T-helper 2 cell treated with Interferon-gamma antibody and Interleukin-4, amounts not matched to agents 5 μg/mL and 100 μg/mL, for 36 hours (primary cell): Measurements from ENCODE around the gene ARAP1.

ENCODE experiments used
- DNase-seq: peaks from one replicate; pipeline ENCODE4 v3.0.0; 2021; ENCODE audit warnings: low spot score
- H3K27ac Mint-ChIP-seq: one replicate; pipeline ENCODE4 v1.8.0; 2021; ENCODE audit warnings: mild to moderate bottlenecking, mixed read lengths
- H3K27me3 Mint-ChIP-seq: one replicate; pipeline ENCODE4 v1.8.0; 2021; ENCODE audit warnings: low read depth, mixed read lengths
- H3K36me3 Mint-ChIP-seq: one replicate; pipeline ENCODE4 v1.8.0; 2021; ENCODE audit warnings: low read depth, mixed read lengths
- H3K4me1 Mint-ChIP-seq: one replicate; pipeline ENCODE4 v1.8.0; 2021; ENCODE audit warnings: low read depth, mixed read lengths
- H3K4me3 Mint-ChIP-seq: one replicate; pipeline ENCODE4 v1.8.0; 2022; ENCODE audit warnings: mild to moderate bottlenecking, moderate library complexity, mixed read lengths
- H3K9me3 Mint-ChIP-seq: one replicate; pipeline ENCODE4 v1.8.0; 2021; ENCODE audit warnings: mixed read lengths

The ARAP1 gene

DNA sequence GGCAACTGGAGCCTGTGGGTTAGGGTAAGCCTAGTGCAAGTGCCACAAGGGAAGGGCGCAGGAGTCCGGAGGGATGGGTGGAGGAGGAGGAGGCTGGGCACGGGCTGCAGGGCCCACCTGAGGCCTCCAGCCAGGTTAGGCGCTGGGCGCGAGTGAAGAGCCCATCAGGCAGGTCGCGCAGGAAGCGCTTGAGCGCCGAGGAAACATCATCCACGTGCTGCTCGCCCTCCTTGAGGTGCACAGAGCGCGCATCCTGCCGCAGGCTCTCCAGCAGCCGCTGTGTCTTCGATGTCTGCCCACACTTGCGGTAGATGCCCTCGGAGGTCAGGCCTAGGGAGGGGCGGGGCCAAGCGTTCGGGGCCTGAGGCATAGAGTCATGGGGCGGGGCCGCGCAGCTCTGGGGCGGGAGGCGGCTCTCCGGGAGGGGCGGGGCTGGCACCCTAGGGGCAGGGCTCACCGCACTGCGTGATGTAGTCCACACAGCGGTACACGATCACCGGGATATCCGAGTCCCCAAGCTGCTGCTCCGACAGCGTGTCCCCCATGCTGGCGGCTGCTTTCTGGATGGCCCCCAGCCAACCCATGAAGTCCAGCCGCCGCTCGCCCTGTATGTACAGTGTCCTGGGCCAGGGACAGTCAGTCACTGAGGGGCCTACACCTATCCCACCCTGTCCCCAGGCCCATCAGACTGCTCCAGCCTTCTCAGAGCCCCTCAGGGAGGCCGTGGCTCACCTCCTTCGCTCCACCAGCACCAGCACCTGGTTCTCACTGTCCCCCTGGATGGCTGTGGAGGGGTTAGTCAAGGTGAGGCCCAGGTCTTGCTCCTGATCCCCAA lies 55.1 kb downstream of the ARAP1 start:
- H3K27ac Mint-ChIP-seq: no peak overlapping the region
- no peak for DNase-seq
- peaks cover 52% of the 10 kb centered on the region for H3K36me3 Mint-ChIP-seq
- H3K9me3 Mint-ChIP-seq: no peaks in the 10 kb centered on the region
- no peak overlapping the region for H3K4me3 Mint-ChIP-seq
- no peaks in the 10 kb centered on the region for H3K27me3 Mint-ChIP-seq
- H3K4me1 Mint-ChIP-seq: no peaks in the 10 kb centered on the region

DNA sequence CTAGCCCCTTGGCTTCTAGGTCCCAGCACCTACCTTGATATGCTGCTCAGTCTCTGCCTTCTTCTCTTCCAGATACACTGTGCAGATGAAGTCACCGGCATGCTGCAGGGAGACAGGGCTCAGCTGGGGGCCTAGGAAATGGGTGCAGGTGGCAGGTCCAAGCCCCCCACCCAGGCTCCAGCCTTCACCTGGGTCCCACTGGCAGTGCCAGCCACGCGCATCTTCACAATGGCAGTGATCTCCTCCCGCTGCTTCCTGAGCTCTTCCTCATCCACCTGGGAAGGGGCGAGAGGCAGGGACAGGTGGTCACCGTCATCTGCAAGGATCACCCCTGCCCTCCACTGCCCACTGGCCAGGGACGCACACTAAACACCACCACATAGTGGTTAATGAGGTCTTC lies 56.9 kb downstream of the ARAP1 start:
- Mint-ChIP-seq H3K27ac (no peak overlapping the region), H3K4me1 (no peaks in the 10 kb centered on the region), H3K36me3 (peaks cover 48% of the 10 kb centered on the region), H3K9me3 (no peaks in the 10 kb centered on the region), H3K4me3 (no peak overlapping the region), H3K27me3 (no peaks in the 10 kb centered on the region)
- DNase-seq: no peak

DNA sequence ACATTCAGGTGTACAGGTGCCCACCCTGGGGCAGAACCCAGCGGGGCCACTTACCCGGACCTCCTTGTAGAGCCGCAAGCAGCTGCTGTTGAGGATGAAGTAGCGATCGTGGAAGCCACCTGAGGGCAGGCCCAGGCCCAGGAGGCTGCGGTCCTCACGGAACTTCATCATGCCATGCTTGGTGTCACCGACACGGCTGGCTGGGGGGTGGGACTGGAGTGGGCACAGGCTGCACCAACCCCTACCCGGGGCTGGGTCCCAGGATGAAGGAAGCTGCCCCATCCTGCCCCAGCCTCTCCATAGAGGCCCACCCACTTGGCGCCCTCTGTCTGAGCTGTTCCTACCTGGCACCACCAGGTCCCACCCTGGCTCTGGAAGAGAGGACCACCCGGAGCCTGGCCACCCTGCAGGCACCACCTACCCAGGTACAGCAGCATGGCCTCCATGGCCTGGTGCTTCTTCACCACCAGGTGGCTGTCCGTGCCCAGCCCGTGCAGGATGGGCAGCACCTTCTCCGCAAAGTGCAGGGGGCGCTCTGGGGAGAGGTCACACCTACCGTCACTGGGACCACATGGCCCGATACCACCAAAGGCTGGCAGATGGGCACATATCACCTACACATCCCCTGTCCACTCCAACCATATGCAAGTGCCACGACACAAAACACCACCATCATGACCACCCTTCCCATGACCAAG lies 58.8 kb downstream of the ARAP1 start:
- Mint-ChIP-seq H3K27me3 (no peaks in the 10 kb centered on the region), H3K27ac (no peak overlapping the region), H3K36me3 (peaks cover 42% of the 10 kb centered on the region)

DNA sequence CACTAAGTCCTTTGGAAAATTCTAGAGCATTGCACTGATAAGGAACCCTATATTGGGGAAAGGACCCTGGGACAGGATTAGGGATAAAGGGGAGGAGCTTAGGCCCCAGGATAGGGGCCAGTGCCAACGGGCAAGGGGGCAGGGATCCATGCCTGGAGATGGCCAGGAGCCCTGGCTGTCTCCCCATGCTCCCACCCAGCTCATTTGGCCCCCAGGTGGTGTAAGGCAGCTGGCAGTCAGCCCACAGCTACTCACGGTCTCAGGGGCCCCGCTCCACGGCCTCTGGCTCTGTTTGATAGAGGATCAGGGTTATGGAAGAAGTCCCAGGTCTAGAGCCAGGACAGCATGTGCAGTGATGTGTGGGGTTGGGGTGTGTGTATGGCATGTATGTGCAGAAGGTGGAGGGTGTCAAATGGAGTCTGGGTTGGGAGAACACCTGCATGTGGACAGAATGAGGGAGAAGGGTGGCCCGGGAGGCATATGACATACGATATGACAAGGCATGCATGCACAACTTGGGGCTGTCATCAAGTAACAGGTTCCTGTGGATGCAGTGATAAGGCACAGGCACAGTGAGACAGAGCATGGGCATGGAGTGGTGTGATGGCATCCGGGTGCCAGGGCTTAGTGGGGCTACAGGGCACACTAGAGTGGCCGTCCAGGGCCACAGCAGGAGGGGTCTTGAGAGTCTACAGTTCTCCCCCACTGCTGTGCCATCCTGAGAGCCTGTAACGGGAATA lies 59.5 kb downstream of the ARAP1 start:
- Mint-ChIP-seq H3K27me3 (no peaks in the 10 kb centered on the region), H3K9me3 (no peaks in the 10 kb centered on the region), H3K36me3 (peaks cover 44% of the 10 kb centered on the region), H3K4me1 (no peaks in the 10 kb centered on the region), H3K4me3 (no peak overlapping the region), H3K27ac (no peak overlapping the region)
- DNase-seq: no peak

More for the DNA sequence above, 58.8 kb downstream of the ARAP1 start:
- no peaks in the 10 kb centered on the region for H3K4me1 Mint-ChIP-seq
- no peaks in the 10 kb centered on the region for H3K9me3 Mint-ChIP-seq
- H3K4me3 Mint-ChIP-seq: no peak overlapping the region
- DNase-seq: no peak

DNA sequence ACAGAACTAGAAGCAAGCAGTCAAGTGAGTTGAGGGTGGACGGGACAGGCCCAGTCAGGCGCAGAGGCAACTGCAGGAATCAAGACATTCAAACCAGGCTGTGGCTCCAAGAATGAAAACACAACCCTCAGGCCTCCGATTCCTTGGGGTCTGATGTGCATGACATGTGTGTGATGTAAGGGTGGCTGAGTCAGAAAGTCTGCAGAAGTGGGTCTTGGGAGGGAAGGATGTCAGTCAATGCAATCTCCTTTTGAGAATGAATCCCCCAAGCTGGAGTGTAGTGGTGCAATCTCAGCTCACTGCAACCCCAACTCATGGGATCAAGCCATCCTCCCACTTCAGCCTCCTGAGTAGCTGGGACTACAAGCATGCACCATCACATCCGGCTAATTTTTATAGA lies 62.0 kb downstream of the ARAP1 start:
- Mint-ChIP-seq H3K4me3 (no peak overlapping the region), H3K36me3 (peaks cover 44% of the 10 kb centered on the region), H3K27me3 (no peaks in the 10 kb centered on the region), H3K27ac (no peak overlapping the region), H3K4me1 (peaks cover 20% of the 10 kb centered on the region), H3K9me3 (no peaks in the 10 kb centered on the region)
- DNase-seq: no peak

DNA sequence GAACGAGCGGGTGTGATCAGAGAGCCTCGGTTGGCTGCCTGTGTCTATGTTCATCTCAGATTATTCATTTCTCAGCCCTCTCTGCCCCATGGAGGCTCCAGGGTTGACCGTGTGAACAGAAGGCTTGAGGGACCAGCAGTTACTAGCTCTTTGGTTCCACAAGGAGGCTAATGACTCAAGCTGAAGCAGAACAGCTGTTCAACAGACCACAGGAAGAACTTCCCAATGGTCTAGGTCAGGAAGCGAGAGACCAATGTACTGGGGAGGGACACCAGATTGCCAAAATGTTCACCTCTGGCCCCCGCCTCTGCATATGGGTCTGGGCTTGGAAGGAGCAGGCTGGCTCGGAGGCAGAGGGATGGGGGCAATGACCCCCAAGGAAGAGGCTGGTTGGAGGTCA lies 63.3 kb downstream of the ARAP1 start:
- Mint-ChIP-seq H3K36me3 (peaks cover 35% of the 10 kb centered on the region), H3K4me3 (no peak overlapping the region), H3K4me1 (peaks cover 21% of the 10 kb centered on the region), H3K27me3 (no peaks in the 10 kb centered on the region), H3K27ac (no peak overlapping the region), H3K9me3 (no peaks in the 10 kb centered on the region)
- DNase-seq: no peak

DNA sequence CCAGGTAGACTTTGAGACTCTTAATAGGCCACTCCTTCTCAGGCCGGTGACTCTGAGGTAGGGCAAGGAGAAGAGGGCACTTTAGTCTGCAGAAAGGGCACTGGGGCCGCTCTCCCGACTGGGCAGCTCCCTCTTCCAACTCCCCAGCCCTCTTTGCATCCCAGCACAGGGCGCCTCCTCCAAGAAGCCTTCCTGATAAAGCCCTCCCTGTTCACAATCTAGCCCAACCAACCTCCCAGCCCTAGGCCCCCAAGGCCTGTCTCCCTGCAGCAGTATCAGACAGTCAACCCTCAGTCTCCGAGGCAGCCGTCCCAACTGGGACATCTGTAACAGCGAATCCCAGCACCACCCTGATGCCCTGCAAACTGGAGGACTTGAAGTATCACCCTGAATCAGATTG lies 63.7 kb downstream of the ARAP1 start:
- peaks cover 21% of the 10 kb centered on the region for H3K4me1 Mint-ChIP-seq
- peaks cover 36% of the 10 kb centered on the region for H3K36me3 Mint-ChIP-seq
- no peaks in the 10 kb centered on the region for H3K9me3 Mint-ChIP-seq

DNA sequence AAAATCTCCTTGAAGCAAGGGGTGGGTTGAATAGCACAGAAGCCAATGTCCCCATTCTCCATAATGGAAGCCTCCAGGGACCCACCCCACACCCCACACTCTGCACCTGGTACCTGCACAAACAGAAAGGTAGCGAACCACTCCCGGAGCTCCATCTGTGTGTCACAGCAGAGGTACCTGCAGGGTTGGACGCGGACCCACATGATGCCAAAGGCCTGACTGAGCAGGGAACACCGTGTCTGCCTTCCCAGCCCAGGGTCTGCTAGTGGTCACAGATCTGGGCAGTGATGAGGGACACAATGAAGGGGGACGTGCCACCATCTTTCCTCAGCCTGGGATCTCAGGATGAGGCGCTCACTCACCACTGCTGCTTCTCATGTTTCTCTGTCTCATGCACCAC lies 64.9 kb downstream of the ARAP1 start:
- Mint-ChIP-seq H3K4me1 (peaks cover 22% of the 10 kb centered on the region), H3K4me3 (no peak overlapping the region), H3K27me3 (no peaks in the 10 kb centered on the region), H3K36me3 (peaks cover 31% of the 10 kb centered on the region), H3K9me3 (no peaks in the 10 kb centered on the region), H3K27ac (no peak overlapping the region)
- DNase-seq: no peak

More for the DNA sequence above, 63.7 kb downstream of the ARAP1 start:
- no peak for DNase-seq
- H3K27me3 Mint-ChIP-seq: no peaks in the 10 kb centered on the region
- no peak overlapping the region for H3K27ac Mint-ChIP-seq
- H3K4me3 Mint-ChIP-seq: no peak overlapping the region

DNA sequence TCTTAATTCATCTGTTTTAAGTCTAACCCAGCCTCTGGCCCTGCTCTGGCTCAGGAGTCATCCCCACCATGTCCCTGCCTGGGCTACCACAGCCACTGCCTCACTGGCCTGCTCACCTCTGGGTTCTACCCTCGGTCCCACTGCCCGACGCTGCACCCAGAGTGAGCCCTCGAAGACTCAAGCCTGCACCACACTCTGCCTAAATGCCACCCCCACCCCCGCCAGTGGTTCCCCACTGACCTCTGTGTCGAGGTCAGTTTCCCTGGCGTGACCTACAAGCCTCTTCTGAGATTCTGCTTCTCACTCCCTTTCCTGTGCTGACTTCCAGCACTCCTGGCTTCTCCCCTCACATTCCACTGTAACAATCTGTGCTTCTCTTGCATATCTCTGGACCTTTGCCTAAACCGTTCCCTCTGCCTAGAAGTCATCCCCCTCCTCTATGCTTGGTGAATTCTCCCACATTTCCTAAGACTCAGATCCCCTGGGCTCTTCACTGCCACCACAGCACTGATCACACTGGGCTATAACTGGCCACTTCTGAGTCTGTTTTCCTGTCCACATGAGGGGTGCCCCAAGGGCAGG lies 65.5 kb downstream of the ARAP1 start:
- no peak for DNase-seq
- peaks cover 24% of the 10 kb centered on the region for H3K4me1 Mint-ChIP-seq
- H3K4me3 Mint-ChIP-seq: peak overlapping the region; percentile 58
- H3K27me3 Mint-ChIP-seq: no peaks in the 10 kb centered on the region
- peaks cover 25% of the 10 kb centered on the region for H3K36me3 Mint-ChIP-seq
- peak overlapping the region; percentile 60 for H3K27ac Mint-ChIP-seq
- no peaks in the 10 kb centered on the region for H3K9me3 Mint-ChIP-seq

DNA sequence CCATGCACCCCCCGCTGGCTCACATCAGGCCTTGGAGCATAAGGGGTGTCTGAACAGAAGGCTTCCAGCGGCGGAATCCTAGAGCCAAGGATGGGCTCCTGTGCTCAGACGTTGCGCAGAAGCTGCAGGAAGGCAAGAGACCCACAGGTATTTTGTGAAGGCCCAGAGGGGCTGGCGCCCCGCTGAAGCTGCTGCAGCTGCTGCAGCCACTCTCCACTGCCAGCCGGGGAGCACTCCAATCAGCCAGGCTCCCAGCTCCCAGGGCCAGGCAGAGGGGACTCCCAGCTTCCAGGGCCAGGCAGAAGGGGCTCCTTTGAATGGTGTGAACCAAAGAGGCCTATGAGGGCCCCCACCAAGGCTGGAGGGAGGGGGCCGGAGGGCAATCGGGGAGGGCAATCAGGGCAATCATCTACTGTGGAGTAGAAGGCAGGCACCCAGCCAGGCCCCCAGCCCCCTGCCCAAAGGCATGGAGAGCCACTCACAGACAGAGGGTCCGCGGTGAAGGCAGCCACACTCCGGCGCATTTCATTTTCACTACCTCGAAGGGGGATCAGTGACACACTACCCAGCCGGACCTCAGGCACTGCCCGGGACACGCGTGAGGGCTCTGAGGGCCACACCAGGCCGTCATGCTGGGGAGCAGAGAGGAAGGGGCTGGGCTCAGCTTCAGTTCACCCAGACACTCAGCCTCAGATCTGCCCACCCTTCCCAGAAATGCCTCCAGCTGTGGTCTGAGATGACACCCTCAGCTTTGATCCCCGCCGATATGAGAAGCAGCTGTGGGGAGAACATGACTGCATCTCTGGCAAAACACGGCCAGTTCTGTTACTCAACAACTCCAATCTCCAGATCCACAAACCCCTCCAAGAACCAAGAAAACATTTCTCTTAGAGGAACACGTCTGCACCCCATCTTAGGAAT lies 66.4 kb downstream of the ARAP1 start:
- peak; percentile 75 for DNase-seq
- Mint-ChIP-seq H3K36me3 (peaks cover 22% of the 10 kb centered on the region), H3K9me3 (no peaks in the 10 kb centered on the region), H3K4me1 (peaks cover 24% of the 10 kb centered on the region), H3K27me3 (no peaks in the 10 kb centered on the region), H3K4me3 (peak overlapping the region; percentile 58), H3K27ac (peak overlapping the region; percentile 60)

DNA sequence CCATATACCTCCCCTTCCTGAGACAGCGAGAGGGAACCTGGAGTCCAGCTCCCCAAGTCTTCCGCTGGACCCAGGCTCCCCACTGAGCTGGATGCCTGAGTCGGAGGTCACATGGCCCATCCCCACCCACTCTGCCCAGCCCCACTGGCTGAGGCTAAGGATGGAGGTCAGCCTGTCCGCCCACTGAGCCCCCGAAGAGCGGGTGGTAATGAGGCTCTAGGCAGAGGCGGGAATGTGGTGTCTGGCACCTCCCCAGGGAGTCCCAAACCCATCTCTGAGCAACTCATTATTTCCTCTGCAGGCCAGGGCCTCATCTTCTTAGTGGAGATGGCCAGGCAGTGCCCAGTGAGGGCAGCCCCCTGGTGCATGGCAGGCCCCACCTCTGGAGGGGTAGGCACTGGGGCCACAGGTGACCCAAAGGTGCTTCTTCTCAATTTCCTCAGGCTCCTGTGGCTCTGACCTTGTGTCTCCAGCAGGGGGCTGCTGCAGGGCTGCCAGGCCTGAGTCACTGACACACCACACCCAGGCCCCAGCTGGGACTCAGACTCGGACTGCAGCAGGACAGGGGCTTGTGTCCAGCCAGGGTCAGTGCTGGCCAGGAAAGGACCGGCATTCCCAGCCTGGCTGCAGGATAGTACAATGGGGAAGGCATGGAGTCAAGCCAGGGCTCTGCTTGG lies 67.8 kb downstream of the ARAP1 start:
- DNase-seq: peak; percentile 50

DNA sequence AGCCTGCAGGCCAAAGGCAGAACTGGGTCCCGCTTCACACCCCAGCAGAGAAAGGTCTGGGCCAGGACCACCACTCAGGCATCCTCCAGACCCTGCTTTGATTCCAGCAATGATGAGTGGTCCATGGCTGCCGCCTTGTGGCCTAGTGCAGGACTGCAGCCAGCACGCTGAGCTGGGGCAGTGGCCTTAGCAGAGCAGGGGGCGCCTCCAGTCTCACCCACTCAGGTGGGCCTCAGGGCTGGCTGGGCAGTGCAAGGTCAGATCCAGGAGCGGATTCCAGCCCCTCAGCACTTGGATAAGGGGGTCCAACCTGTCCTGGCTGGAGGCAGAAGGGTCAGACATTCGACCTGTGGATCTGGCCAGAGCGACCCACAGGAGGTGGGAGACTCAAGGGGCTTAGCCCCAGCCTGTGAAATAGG lies 68.4 kb downstream of the ARAP1 start:
- DNase-seq: peak; percentile 50
- no peaks in the 10 kb centered on the region for H3K9me3 Mint-ChIP-seq
- peaks cover 24% of the 10 kb centered on the region for H3K4me1 Mint-ChIP-seq
- H3K27ac Mint-ChIP-seq: no peak overlapping the region
- H3K4me3 Mint-ChIP-seq: no peak overlapping the region
- H3K36me3 Mint-ChIP-seq: peaks cover 20% of the 10 kb centered on the region
- H3K27me3 Mint-ChIP-seq: no peaks in the 10 kb centered on the region

More for the DNA sequence above, 67.8 kb downstream of the ARAP1 start:
- Mint-ChIP-seq H3K4me1 (peaks cover 24% of the 10 kb centered on the region), H3K36me3 (peaks cover 20% of the 10 kb centered on the region), H3K9me3 (no peaks in the 10 kb centered on the region), H3K27ac (peak overlapping the region; percentile 26), H3K4me3 (no peak overlapping the region), H3K27me3 (no peaks in the 10 kb centered on the region)
